Activated B cell treated with CpG ODN at 0.5 μM for 24 hours (primary cell): ENCODE measurements around the gene FBXO44. TPM values are rescaled to one million over a fixed set of nuclear protein-coding genes. Genes with fewer than 3 reads are reported as not detected.
"Not testable (repeated sequence)": the region's sequence is repeated elsewhere in the genome, so short reads cannot be mapped to it uniquely, and the experiment has no call there.

Experiments
- ATAC-seq: fragments of 200-7000 bp; cut with Tn5 transposase; one replicate; pipeline ENCODE4 v1.10.0; 2021; ENCODE audit warnings: low read depth, mild to moderate bottlenecking, moderate library complexity
- CTCF ChIA-PET: fragments of 350-600 bp; sonication (Branson Sonifier 250); formaldehyde crosslinking; loops from one replicate; lab custom pipeline; 2021; ENCODE audit warnings: antibody characterized with exemption; lab: Charles Lee
- POLR2A ChIA-PET: fragments of 350-600 bp; sonication (Branson Sonifier 250); formaldehyde crosslinking; loops from one replicate; lab custom pipeline; 2021; ENCODE audit warnings: antibody characterized with exemption; lab: Charles Lee
- DNase-seq: peaks from one replicate; pipeline ENCODE4 v3.0.0; 2022
- H3K27ac Mint-ChIP-seq: one replicate; pipeline ENCODE4 v1.8.0; 2020; ENCODE audit warnings: mixed read lengths
- H3K27me3 Mint-ChIP-seq: one replicate; pipeline ENCODE4 v1.8.0; 2021; ENCODE audit warnings: mixed read lengths
- H3K36me3 Mint-ChIP-seq: one replicate; pipeline ENCODE4 v1.8.0; 2021; ENCODE audit warnings: low read depth, mixed read lengths
- H3K4me1 Mint-ChIP-seq: one replicate; pipeline ENCODE4 v1.8.0; 2021; ENCODE audit warnings: mixed read lengths
- H3K4me3 Mint-ChIP-seq: one replicate; pipeline ENCODE4 v1.8.0; 2020; ENCODE audit warnings: mild to moderate bottlenecking, mixed read lengths
- H3K9me3 Mint-ChIP-seq: one replicate; pipeline ENCODE4 v1.8.0; 2020; ENCODE audit warnings: mixed read lengths
- CTCF ChIP-seq: fragments of 200-600 bp; IDR thresholded peaks from one replicate; pipeline ENCODE4 v1.8.0; 2022; ENCODE audit warnings: antibody characterized with exemption, mild to moderate bottlenecking
- intact Hi-C: fragments of 100-400 bp; cut with micrococcal nuclease; formaldehyde crosslinking; loops from one replicate; pipeline ENCODE4 v1.15.1; 2024
- total RNA-seq: library from RNA; stranded (reverse); gene quantifications from 2 replicates; pipeline ENCODE4 v1.2.3, GENCODE V29; 2022

The FBXO44 gene
- total RNA-seq, 1 donor from 2014 or later = 27.2 TPM

- no peak for DNase-seq
- ChIA-PET POLR2A (no interaction called here), CTCF (no interaction called here)
- intact Hi-C loops = no loop called here
- no peak for ATAC-seq
- H3K4me3 Mint-ChIP-seq = no peak overlapping the region
- H3K27ac Mint-ChIP-seq = no peak overlapping the region
- no peaks in the 10 kb centered on the region for H3K36me3 Mint-ChIP-seq
- no peaks in the 10 kb centered on the region for H3K9me3 Mint-ChIP-seq
- peaks cover 11% of the 10 kb centered on the region for H3K4me1 Mint-ChIP-seq
- H3K27me3 Mint-ChIP-seq = peaks cover 12% of the 10 kb centered on the region
- no peak for TF ChIP-seq CTCF
Measured at GRCh38 chr1:11639372-11639771, 15.3 kb upstream of the FBXO44 start.

- Mint-ChIP-seq H3K27me3 (peaks cover 12% of the 10 kb centered on the region), H3K4me3 (no peak overlapping the region), H3K9me3 (no peaks in the 10 kb centered on the region), H3K36me3 (no peaks in the 10 kb centered on the region), H3K27ac (no peak overlapping the region), H3K4me1 (peaks cover 3% of the 10 kb centered on the region)
- intact Hi-C loops = no loop called here
- no peak for TF ChIP-seq CTCF
- POLR2A ChIA-PET = interaction anchor here (0.6 kb wide), 1 partner anchor 107 kb away, joined by 6 read pairs; no protein-coding TSS in a partner anchor
- no peak for ATAC-seq
- DNase-seq = no peak
- CTCF ChIA-PET = no interaction called here
Measured at GRCh38 chr1:11640101-11640500, 14.6 kb upstream of the FBXO44 start.

- ChIA-PET CTCF (interaction anchor here (1.0 to 5.8 kb wide), 5 partner anchors 8 to 603 kb away, joined by 3 to 101 read pairs (median 9); no protein-coding TSS in a partner anchor), POLR2A (no interaction called here)
- Mint-ChIP-seq H3K9me3 (no peaks in the 10 kb centered on the region), H3K27me3 (peaks cover 10% of the 10 kb centered on the region), H3K36me3 (no peaks in the 10 kb centered on the region), H3K4me1 (peaks cover under 1% of the 10 kb centered on the region), H3K4me3 (no peak overlapping the region), H3K27ac (no peak overlapping the region)
- intact Hi-C loops = no loop called here
- DNase-seq (no peak), ATAC-seq (no peak)
- no peak for TF ChIP-seq CTCF
Measured at GRCh38 chr1:11640944-11641343, 13.7 kb upstream of the FBXO44 start.

- CTCF ChIA-PET = interaction anchor here (0.8 to 5.8 kb wide), 10 partner anchors 9 to 604 kb away, joined by 3 to 101 read pairs (median 6); partner anchors contain the start of gene FBXO6
- intact Hi-C loops = loop anchor here (1.0 to 2.0 kb wide), 4 partner anchors 163 to 605 kb away; partner anchors contain the start of gene DISP3
- TF ChIP-seq CTCF = no peak
- POLR2A ChIA-PET = interaction anchor here (1.0 kb wide), 1 partner anchor 400 kb away, joined by 3 read pairs; no protein-coding TSS in a partner anchor
- no peaks in the 10 kb centered on the region for H3K9me3 Mint-ChIP-seq
- ATAC-seq = no peak
- H3K27me3 Mint-ChIP-seq = peaks cover 5% of the 10 kb centered on the region
- H3K36me3 Mint-ChIP-seq = no peaks in the 10 kb centered on the region
- H3K4me1 Mint-ChIP-seq = no peaks in the 10 kb centered on the region
- H3K4me3 Mint-ChIP-seq = no peak overlapping the region
- H3K27ac Mint-ChIP-seq = no peak overlapping the region
- DNase-seq = no peak
Measured at GRCh38 chr1:11641776-11642305, 12.8 kb upstream of the FBXO44 start.

- ATAC-seq = peak; percentile 88
- POLR2A ChIA-PET = interaction anchor here (0.5 to 1.0 kb wide), 3 partner anchors 39 to 418 kb away, joined by 3 to 6 read pairs (median 3); no protein-coding TSS in a partner anchor
- intact Hi-C loops = loop anchor here (1.0 to 2.0 kb wide), 4 partner anchors 164 to 605 kb away; partner anchors contain the start of gene DISP3
Measured at GRCh38 chr1:11642418-11643017, 12.2 kb upstream of the FBXO44 start.

More at GRCh38 chr1:11642418-11643017, 12.2 kb upstream of the FBXO44 start:
- not testable (repeated sequence) for H3K4me3 Mint-ChIP-seq, H3K36me3 Mint-ChIP-seq, H3K4me1 Mint-ChIP-seq, H3K9me3 Mint-ChIP-seq, H3K27ac Mint-ChIP-seq, H3K27me3 Mint-ChIP-seq
- DNase-seq = peak; percentile 40
- peak; percentile 95 for TF ChIP-seq CTCF
- CTCF ChIA-PET = interaction anchor here (0.8 to 5.8 kb wide), 9 partner anchors 22 to 604 kb away, joined by 3 to 101 read pairs (median 9); partner anchors contain the start of gene FBXO6
